C4-2B (cell line): ENCODE measurements around the gene UBR2.

Source experiments
- CTCF ChIP-seq: fragments of 450-650 bp; conservative IDR thresholded peaks from 2 replicates; pipeline ENCODE4 v1.5.1; 2017; ENCODE audit warnings: mild to moderate bottlenecking
- ZFX ChIP-seq: fragments of 450-650 bp; IDR thresholded peaks from 2 replicates; pipeline ENCODE4 v1.6.1; 2017

GRCh38 chr6:42637681-42638080, 73.9 kb downstream of the UBR2 start:
- TF ChIP-seq CTCF = no peak
- TF ChIP-seq ZFX = no peak
